GM12873 (cell line): Measurements from ENCODE around the gene KLF11.

Source experiments
- CTCF ChIP-seq: IDR thresholded peaks from 2 replicates; pipeline ENCODE4 v1.5.1; 2012; ENCODE audit warnings: low read depth, mild to moderate bottlenecking, moderate library complexity, low read length, control low read depth; ENCODE audit not compliant: insufficient read depth; ENCODE audit errors: missing control alignments

Gene KLF11

GRCh38 chr2:10019174-10019573 is 24.2 kb upstream of the KLF11 start:
- no peak for TF ChIP-seq CTCF

- TF ChIP-seq CTCF: no peak
These were observed 23.5 kb upstream of the KLF11 start for GRCh38 chr2:10019602-10020400.

GRCh38 chr2:10022041-10022421 is 21.3 kb upstream of the KLF11 start:
- no peak for TF ChIP-seq CTCF

GRCh38 chr2:10022445-10022844 is 20.9 kb upstream of the KLF11 start:
- no peak for TF ChIP-seq CTCF

- no peak for TF ChIP-seq CTCF
These were observed 20.2 kb upstream of the KLF11 start for GRCh38 chr2:10022966-10023662.

- no peak for TF ChIP-seq CTCF
These were observed 16.3 kb upstream of the KLF11 start for GRCh38 chr2:10026940-10027569.

- TF ChIP-seq CTCF: no peak
These were observed 15.6 kb upstream of the KLF11 start for GRCh38 chr2:10027660-10028330.
